Hematopoietic multipotent progenitor cell (in vitro differentiated cells): ENCODE data around the gene NTNG1. TPM values are rescaled to one million over a fixed set of nuclear protein-coding genes. Genes with fewer than 3 reads are reported as not detected.
"Not testable (repeated sequence)": the region's sequence is repeated elsewhere in the genome, so short reads cannot be mapped to it uniquely, and the experiment has no call there.

Experiments used
- DNase-seq, 3 donors: peaks; one replicate each; pipeline ENCODE4 v3.0.0-alpha.2; 2011 to 2015; ENCODE audit warnings: low read depth in 2 of 3, low spot score in 2 of 3
- total RNA-seq: library from RNA; depleted of rRNA; stranded (reverse); fragments of >200 nt; gene quantifications from one replicate; pipeline ENCODE4 v1.2.3, GENCODE V29; 2012

NTNG1 gene
- total RNA-seq, 1 donor = under 0.01 TPM

DNA sequence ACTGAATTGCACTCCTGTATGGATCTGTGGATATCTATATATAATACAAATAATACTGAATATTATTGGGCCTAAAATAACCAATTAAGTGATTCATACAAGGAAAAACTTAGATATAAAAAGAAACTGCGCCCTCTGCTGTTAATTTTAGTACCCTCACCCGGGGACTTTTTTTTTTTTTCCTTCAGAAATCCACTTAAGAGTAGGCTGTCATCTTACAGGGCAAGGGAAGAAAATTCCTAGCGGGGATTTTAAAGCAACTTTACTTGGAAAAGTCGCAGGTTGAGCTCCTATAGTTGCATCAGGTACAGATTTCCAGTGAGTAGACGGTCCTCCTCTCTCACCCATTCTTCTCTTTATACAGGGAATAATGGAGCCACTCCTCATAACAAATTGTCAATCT is 1.3 kb downstream of the NTNG1 start:
- DNase-seq = peak in 2 of 3 donors; percentile 24 to 58

DNA sequence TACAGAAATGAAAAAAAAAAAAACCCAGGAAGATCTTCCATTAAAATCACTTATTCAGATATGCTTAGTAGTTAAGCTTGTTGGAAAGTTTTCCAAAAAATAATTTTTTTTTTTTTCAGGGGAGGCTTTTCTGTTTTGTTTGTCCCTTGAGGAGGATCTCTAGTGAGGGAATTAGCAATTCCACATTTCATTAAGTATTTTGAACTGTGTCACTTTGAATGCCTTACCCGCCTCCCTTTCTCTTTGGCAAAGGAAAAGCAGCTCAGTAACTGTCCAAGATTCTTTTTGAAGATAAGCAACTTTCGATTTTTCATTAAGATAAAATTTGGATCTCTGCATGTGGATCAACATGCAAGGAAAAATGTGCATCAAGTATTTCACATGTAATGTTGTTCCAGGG is 1.8 kb downstream of the NTNG1 start:
- DNase-seq = no peak

DNA sequence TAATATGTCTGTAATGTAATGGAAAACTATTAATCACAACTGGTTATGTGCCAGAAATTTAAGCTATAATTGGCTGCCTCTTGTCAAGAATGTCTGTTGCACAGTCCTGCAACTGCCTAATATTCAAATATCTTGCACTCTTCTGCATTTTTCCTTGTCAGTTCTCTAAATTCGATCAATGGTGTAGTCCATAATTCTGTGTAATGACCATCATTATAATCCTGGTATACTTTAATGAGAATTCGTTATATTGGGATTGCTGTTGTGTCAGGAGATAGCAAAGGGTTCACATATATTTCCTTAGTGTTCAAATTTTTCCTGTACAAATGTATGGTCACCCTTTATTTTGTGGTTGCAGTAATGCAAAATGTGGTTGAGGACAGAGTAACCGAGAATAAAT is 4.8 kb downstream of the NTNG1 start:
- no peak for DNase-seq

DNA sequence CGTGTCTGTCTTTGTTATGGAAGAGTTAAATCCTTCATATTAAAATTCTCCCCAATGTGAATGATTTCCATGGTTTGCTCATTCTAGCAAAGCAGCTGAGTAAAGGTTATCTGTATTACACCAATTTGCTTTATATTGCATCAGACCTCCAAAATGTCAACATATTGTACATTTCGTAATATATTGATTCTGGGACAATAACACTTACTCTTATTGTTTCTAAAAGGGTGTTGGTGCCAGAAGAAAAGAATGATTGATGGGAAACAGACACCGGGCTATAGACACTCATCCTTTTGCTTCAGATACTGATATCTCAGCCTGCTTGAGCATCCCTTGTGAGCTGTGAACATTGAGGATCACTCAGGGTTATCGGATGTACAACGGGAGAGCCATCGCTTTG is 7.0 kb downstream of the NTNG1 start:
- DNase-seq = no peak

- no peak for DNase-seq
Measured at GRCh38 chr1:107149946-107150345, 9.1 kb downstream of the NTNG1 start.

DNA sequence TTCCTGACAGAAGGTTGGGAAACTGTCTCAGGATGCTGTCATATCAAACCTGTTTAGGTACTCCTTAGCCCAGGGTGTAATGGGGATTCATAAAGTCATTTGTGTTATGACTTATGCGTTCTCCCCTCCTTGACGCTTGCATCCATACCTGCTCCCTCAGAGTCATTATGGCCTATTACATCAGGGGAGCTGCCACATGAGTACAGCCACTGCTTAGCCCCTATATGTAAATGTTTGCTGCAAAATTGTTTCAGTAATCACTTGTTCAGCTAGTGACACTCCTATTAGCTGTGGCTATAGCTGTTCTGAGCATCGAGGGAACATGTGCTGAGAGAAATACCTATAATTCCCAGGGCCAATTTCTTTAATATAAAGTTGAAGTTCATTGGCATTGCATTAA is 10.5 kb downstream of the NTNG1 start:
- DNase-seq = no peak

- no peak for DNase-seq
Measured at GRCh38 chr1:107152395-107152794, 11.6 kb downstream of the NTNG1 start.

- DNase-seq = no peak
Measured at GRCh38 chr1:107153014-107153413, 12.2 kb downstream of the NTNG1 start.

- DNase-seq = no peak
Measured at GRCh38 chr1:107158496-107158895, 17.7 kb downstream of the NTNG1 start.

DNA sequence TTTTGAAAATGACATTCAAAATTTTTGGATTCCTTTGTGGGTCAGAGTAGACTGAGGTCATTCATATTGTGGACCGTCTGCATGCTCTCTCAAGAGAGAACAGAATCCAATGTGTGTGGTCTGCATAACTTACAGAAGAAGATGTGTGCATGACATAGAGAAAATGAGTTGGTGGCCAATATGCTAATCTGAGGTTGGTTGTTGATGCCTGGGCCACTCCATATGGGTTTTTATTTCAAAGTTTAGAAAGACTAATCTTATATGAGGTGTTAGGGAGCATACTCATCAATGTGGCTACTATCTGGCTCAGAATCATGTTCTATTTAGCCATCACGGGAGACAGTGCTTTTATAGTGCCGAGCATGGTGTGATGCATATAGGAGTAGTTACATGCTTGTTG is 18.2 kb downstream of the NTNG1 start:
- no peak for DNase-seq

GRCh38 chr1:107162745-107163144 is 21.9 kb downstream of the NTNG1 start:
- DNase-seq = no peak

- DNase-seq = not testable (repeated sequence)
Measured at GRCh38 chr1:107164901-107165300, 24.1 kb downstream of the NTNG1 start.

GRCh38 chr1:107169615-107170014 is 28.8 kb downstream of the NTNG1 start:
- no peak for DNase-seq

DNA sequence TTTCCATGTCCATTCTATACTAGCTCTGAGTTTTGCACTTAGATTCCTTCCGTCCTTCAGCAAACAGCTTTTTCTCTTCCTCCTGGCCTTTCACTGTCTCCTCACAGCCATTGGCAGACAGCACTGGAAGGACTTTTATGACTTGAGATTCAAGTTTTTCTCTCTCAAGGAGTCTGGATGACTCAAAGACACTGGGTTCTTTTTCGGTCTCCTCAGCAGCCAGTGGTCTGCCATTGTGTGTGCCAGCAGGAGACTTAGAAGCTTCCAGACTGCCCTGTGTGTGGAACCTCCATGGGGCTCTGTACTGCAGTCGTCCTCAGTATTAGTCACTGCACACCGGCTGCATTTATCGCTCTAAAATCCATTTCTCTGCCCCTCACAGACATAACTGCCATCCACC is 30.5 kb downstream of the NTNG1 start:
- no peak for DNase-seq

DNA sequence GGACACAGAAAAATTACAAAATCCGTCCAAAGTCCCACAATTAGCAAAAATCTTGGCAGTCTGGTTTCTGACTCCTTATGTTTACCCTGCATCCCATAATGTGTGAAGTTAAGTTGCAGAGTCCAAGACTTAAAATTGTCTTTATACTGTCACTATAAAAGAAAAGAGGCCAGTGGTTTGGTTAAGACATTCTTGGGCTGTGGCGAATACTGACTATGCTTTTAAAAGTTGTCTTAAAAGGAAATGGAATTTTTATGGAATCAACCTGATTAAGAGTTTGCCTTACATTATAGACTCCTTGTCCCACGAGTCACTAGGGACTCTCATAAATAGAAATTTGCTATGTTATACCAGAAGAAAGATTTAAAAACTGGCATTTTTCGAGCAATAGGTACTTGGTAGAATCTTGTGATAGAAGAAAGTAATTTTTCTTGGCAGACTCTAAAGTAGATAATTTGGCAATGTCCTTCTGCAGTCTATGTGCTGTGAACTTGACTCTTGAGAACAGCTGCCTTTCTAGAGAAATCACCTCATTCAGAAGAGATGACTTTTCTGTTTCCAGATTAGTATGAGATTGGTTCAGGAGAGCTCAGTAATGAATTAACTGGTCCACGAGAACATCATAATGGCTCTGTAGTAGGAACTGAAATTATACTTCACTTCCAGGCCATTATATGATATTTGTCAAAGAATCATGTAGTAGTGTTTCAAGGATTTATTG is 31.8 kb downstream of the NTNG1 start:
- no peak for DNase-seq

GRCh38 chr1:107175102-107175909 is 34.5 kb downstream of the NTNG1 start:
- no peak for DNase-seq

DNA sequence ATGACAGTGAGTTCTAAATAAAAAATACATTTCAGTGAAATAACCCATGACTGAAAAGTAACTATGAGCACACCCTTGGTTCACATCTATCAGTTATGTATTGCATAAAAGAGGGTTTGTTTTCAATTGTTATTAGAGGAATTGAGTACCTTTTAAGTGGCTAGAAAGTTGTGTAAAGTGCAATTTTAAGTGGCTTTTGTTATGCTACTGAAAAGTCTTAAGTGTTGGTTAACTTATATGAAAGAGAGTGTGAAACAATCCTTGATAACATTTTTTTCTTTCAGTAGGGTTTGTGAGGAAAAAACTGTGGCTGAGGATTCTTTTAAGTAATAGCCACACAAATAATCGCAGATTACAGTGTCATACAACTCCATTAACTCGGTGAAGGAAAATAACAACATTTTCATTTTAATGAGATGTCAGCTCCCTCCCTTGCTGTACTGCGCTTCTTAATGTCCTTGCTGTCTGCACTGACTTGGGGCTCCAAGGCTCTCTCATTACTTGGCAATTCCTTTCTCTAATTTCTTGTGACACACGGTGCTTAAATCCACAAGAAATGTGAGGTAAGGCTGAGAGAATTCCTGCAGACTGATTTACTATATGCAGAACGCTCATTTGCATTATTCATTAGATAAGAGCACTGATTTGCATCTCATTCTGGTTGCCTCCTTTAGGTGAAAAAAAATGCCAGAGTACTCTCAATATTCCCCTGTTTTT is 40.6 kb downstream of the NTNG1 start:
- DNase-seq = no peak

- no peak for DNase-seq
Measured at GRCh38 chr1:107183011-107183410, 42.2 kb downstream of the NTNG1 start.

- DNase-seq = no peak
Measured at GRCh38 chr1:107184888-107185287, 44.0 kb downstream of the NTNG1 start.

DNA sequence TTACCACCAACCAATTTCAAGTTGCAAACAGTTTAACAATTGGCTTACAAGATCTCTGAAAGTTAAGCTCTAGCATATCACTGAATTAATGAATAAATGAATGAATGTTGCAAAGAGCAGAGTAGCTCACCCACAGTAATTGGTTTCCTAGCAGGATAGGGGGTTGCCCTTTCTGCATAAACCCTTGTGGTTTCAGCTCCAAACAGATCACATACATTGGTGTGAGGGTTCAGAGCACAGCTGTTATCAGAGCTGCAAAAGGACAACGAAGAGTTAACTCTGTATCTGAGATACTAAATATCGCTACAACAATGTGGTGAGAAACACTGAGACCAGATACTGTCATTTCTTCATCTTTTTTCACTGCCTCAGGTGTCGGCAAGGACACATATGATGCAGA is 46.6 kb downstream of the NTNG1 start:
- DNase-seq = no peak

DNA sequence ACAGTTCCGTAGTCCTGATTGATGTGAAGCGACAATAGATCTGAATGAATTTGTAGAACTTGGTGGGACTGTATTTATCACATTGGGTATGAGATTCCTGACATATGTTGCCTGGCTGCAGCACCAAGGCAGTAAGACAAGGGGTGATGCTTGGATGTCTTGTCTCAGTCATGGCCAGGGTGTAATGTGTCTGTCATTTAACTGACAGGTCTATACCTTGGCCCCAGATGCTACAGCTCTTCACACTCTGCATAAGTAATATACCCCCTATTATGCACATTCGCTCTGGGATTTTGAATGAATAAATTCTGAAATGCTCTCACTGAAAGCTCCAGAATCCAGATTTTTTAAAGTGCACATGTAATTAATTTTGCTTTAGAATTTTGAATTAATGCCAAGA is 47.3 kb downstream of the NTNG1 start:
- DNase-seq = no peak

- DNase-seq = no peak
Measured at GRCh38 chr1:107194380-107194779, 53.5 kb downstream of the NTNG1 start.
